T-helper 1 cell (primary cell): Measurements from ENCODE around the gene SEC62.

ENCODE experiments used
- DNase-seq, 5 donors: peaks; one replicate each; pipeline ENCODE4 v3.0.0-alpha.2; 2012 to 2020

SEC62 gene

GRCh38 chr3:169966951-169967915 is 626 bp downstream of the SEC62 start:
- DNase-seq, result peak in 3 of 5 donors; percentile 16 to 40 (median 29)

DNA sequence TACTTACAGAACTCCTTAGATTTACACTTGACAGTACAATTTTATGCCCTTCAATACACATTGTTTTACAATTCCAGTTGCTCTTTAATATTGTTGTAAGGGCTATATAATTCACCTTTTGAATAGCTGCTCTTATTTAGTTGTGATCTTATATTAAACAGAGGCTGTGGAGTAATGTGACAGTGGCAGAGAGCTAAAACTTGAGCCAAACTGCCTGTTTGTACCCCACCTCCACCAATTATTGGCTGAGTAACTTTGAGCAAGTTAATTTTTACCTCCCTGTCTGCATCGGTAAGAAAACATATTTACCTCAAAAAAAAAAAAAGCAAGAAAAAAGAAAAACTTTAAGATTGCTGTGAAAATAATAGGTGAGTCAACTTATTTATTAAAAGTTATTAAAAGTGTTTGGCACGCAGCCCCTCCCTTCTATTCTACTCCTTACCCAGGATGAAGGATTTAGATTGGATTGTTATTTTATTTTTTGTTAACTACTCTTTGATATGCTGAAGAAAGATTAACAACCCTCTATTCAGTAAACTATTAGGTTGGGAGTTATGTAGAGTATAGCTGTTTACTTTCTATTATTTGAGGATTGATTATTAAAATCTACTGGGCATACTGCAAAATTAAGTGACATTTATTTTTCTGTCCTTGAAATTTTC is 1.7 kb downstream of the SEC62 start:
- no peak for DNase-seq

DNA sequence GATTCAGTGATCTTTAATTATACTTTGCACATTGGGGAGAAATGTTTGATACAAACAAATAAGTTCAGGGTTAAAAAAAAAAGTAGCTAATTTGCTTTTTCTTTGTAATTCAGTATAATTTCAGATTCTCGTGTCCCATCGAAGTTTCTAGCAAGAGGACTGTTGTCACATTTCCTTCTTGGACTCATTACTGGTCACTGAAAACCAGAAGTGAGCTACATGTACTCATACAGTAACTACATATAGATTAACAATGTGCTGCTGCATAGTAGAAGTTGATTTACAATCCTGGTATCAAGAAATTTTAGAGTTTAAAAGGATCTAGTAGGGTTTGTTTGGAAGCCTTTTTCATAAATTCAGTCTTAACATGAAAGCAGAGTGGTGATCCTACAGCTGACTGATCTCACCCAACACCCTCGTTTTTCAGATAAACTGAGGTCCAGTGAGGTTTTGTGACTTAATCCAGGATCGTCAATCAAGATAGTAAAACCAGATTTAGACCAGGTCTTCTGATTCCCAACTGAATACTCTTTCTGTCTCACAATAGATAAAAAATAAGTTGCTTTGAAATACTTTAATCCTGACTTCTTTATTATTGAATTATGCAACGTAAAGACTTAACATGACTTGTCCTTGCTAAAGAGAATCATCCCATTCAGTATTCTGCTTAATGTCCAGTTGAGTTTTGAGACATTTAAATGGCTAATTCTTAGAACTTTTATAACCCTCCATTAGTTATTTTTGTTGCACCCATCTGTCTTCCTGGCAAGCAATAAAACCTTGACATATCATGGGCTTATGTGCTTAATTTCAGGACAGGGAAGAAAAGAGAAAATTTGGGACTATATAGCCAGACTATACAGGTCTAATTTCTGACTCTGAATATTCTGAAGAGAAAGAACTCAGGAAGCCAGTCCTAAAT is 2.8 kb downstream of the SEC62 start:
- DNase-seq, result no peak

GRCh38 chr3:169970847-169971246 is 4.2 kb downstream of the SEC62 start:
- DNase-seq, result no peak

DNA sequence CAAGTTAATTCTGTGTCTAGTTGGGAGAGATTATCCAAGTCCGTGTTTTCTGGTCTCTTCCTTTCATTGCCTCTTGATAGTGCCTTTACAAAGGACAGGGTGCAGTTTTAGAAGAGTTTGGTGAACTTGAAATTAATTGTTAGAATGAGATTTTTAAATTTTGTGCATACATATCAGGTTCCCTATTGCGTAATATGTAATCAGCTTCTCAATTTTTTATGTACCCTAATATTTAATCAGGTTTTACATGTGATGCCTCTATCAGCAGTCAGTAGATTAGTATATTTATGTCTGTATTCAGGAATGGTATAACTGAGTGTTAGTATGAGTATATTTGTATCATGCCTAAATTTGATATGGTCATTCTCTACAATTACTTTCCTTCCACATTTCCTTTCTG is 4.9 kb downstream of the SEC62 start:
- DNase-seq, result no peak

DNA sequence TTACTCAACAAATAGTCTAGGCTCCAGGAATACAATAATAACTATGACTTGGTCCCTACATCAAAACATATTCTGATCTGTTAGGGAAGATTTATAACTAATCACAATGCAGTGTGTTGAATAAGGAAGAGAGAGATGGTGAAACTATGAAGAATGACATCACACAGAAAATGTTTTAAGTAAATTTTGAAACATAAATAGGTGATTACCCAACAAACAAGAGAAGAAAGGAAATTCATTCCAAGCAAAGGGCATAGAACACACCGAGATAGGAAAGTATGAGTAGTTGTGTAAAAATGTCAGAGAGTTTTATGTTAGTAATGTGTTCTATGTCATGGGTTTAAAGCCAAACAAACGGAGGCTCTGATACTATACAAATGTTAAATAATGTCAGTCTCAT is 13.4 kb downstream of the SEC62 start:
- DNase-seq, result no peak

- no peak for DNase-seq
Measured at GRCh38 chr3:169984292-169984691, 17.7 kb downstream of the SEC62 start.

DNA sequence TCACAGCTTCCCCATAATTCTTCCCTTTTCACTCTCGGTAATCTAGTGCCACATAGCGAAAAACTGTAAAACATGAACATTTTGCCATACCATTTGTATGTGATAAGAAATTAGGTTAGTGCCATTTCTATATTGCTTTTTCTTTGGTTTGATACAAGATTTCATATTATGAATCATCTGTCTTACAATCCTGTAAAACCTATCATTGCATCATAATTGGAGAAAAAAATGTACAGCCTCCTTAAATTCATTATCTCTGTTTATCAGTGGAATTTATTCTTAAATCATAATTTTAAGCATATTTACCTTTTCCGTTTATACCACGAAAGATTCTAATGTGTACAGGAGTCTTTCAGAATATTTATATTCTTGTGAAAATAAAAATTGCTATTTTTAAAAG is 23.8 kb downstream of the SEC62 start:
- no peak for DNase-seq

DNA sequence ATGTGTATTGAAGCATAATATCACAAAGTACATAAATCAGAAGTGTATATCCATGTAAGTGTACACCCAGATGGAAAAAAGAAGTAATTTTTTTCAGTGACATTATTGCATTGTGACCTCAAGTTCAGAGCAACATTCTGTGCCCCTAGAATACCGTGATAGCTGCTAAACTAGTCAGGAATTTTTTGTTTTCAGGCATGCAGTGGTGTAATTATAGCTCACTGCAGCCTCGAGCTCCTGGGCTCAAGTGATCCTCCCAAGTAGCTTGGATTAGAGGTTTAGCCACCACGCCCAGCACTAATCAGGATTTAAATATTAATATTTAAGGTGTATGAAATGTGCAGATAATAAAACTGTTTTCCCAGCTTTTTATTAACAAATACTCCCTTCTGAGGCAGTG is 25.5 kb downstream of the SEC62 start:
- no peak for DNase-seq

DNA sequence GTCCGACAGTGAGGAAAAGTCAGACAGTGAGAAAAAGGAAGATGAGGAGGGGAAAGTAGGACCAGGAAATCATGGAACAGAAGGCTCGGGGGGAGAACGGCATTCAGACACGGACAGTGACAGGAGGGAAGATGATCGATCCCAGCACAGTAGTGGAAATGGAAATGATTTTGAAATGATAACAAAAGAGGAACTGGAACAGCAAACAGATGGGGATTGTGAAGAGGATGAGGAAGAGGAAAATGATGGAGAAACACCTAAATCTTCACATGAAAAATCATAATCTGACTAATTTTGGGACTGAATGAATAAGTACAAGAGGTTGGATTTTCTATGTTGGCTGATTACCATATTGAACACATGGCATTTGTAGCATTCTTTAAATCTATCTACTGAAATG is 26.2 kb downstream of the SEC62 start:
- no peak for DNase-seq

DNA sequence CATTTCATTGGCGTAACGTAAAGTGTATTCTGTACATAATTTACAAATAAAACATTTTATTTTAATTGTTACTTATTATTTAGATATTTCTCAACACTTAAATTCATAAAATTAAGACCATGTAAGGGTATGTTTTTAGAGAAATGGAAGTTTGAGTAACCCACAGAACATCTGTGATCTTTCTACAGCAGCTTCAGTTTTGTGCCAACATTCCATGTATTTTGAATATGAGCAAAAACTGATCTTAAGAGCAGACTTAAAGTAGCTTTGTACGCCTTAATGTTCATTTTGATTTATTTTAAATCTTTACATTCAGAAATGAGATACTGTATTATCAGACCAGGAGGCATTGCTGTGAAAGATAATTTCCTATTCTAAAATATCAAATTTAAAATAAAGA is 27.2 kb downstream of the SEC62 start:
- no peak for DNase-seq

GRCh38 chr3:169996063-169996462 is 29.5 kb downstream of the SEC62 start:
- no peak for DNase-seq

DNA sequence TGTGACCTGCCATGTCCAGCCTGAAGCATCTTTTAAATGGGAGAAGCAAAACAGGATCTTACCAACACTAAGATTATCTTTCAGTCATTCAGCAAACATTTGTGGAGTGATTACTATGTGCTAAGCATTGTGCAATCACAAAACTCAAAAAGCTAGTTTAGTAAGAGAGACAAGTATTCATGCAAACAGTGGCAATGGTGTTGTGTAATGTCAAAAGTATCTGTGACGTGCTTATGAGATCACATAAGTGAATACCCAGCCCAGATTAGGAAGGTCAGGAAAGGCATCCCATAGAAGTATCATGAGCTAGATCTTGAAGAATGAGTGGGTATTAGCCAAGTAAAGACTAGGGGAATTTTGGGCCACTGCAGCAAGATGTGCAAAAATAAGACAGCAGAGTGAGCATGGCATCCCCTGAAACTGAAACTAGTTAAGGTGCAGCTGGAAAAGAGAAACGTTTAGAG is 32.1 kb downstream of the SEC62 start:
- DNase-seq, result peak in 1 of 5 donors; percentile 5

- peak in 1 of 5 donors; percentile 35 for DNase-seq
Measured at GRCh38 chr3:169999433-169999832, 32.8 kb downstream of the SEC62 start.

- no peak for DNase-seq
Measured at GRCh38 chr3:170000051-170000450, 33.4 kb downstream of the SEC62 start.

DNA sequence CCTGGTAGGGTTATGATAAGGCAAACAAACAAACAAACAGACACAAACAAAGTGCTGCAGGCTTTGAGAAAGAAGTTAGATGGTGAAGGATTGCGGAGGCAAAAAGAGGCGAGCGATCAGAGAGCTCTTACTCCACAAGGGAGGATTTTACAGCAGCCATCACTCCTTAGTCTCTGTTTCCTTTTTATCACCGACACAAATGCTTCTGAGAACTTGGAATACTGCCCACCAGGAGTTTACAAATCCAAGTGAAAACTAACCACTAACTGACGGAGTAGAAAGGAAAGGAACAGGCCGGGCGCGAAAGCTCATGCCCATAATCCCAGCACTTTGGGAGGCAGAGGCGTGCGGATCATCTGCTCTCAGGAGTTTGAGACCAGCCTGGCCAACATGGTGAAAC is 35.6 kb downstream of the SEC62 start:
- no peak for DNase-seq

- DNase-seq, result no peak
Measured at GRCh38 chr3:170002879-170003278, 36.3 kb downstream of the SEC62 start.

DNA sequence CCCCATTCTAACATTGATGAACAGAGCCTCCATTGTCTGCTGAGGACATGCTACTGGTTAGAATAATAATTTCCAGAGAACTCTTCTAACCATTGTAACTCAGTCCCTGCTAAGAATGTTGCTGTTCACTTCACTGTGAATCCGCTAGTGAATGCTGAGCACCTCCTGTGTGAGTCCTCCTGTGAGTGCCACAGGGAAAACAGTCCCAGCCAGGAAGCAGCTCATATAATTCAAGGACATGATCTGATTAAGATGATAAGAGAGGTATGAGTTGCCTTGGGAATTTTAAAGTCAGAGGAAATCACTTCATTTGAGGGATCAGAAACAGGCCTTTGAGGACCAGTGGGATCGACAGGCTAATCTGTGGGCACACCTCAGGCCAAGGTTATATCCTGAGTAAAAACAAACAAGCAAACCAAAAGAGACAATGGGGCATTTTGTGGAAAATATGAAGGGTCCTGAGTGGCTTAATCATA is 37.3 kb downstream of the SEC62 start:
- DNase-seq, result no peak

GRCh38 chr3:170007031-170007663 is 40.5 kb downstream of the SEC62 start:
- peak in 2 of 5 donors; percentile 3 to 76 for DNase-seq

- no peak for DNase-seq
Measured at GRCh38 chr3:170010498-170010897, 43.9 kb downstream of the SEC62 start.

GRCh38 chr3:170012683-170013400 is 46.2 kb downstream of the SEC62 start:
- DNase-seq, result no peak
